NCI-H146 treated with DMSO at 0.1 percent for 48 hours (cell line): Measurements from ENCODE around the gene HOXB6.

Experiments used
- DNase-seq: peaks from one replicate; lab custom pipeline; 2025; ENCODE audit not compliant: unreplicated experiment; lab: John Stamatoyannopoulos, UW

The HOXB6 gene

GRCh38 chr17:48596000-48596734 lies 8.6 kb downstream of the HOXB6 start:
- no peak for DNase-seq

DNA sequence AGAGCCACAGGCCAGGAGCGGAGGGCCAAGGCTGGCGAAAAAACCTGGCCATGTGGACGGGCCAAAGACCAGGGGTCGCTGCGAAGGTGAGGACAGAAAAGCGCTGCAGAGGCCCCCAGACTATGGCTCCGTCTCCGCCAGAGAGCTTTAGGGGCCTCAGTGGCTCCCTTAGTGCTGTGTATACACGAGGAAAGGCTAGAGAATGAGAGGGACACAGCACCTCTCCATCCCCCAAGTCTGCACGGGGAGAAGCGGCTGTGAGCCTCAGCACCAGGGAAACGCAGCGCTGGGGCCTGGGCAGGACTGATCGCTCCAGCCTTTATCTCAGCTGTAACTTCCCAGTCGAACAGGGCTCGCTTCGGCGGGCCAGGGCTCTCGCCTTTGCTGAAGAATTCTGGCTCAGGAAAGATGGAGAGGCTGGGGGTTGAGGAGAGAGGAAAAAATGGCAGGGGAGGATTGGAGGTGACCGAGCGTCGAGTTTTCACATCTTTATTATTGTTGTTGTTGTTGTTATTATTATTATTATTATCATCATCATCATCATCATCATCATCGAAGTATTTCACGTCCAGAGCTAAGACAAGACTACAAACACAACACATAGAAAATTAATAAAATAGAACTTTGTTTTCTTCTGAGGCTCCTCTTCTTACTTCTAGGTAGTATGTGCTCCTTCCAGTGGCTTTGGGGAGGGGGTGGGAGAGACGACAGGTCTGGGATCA lies 9.3 kb downstream of the HOXB6 start:
- no peak for DNase-seq

- DNase-seq, result no peak
Measured at GRCh38 chr17:48594538-48595277, 10.1 kb downstream of the HOXB6 start.

DNA sequence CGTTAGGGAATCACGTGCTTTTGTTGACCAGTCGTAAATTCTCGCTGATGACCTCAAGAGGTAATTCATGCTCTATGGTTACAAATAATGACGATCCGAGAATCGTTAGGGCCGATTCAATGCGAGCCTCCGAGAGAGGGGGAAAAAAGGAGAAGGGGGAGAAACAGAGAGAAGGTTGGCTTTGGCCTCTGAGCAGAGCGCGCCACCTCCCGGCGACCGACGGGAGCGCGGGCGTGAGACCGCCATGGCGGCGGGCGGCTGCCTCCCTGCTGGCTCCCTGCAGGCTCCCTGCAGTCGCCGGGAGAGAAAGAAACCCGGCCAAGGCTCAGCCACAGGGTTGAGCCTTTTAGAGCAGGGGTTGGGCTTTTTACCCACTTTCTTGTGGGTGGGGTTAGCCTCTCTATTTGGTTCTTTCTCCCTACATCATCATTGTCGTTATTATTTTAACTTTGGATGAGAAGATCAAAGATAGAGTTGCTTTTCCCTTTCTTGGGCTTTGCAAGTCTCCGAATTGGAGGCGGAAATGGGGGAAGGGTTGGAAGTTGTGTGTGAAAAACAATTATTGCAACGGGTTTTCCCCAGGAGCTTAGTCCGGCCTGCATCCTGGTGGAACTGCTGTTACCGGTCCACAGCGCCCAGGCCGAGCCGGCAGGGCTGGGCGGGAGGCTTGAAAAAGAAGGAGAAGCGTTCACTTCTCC lies 10.8 kb downstream of the HOXB6 start:
- DNase-seq, result peak; percentile 87

- peak; percentile 64 for DNase-seq
Measured at GRCh38 chr17:48593126-48593829, 11.5 kb downstream of the HOXB6 start, which contains the start of gene HOXB5. HOXB5 (minus strand) TSS chr17:48593779; CDS start chr17:48593682, 97 bp downstream.

- no peak for DNase-seq
Measured at GRCh38 chr17:48592577-48592976, 12.2 kb downstream of the HOXB6 start.

DNA sequence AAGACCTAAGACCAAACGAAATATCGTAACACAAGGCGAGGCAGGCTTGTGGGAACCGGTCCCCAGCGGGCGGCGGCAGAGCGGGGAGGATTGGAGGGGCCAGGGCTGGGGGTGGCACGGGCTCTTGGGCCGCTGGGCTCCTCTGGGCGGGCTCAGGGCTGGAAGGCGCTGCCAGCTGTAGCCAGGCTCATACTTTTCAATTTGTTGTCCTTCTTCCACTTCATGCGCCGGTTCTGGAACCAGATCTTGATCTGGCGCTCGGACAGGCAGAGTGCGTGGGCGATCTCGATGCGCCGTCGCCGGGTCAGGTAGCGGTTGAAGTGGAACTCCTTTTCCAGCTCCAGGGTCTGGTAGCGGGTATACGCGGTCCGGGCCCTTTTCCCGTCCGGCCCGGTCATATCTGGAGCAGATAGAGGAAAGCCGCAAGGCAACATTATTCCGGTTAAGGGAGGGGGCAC lies 12.7 kb downstream of the HOXB6 start:
- no peak for DNase-seq

GRCh38 chr17:48591255-48592056 lies 13.3 kb downstream of the HOXB6 start:
- no peak for DNase-seq

DNA sequence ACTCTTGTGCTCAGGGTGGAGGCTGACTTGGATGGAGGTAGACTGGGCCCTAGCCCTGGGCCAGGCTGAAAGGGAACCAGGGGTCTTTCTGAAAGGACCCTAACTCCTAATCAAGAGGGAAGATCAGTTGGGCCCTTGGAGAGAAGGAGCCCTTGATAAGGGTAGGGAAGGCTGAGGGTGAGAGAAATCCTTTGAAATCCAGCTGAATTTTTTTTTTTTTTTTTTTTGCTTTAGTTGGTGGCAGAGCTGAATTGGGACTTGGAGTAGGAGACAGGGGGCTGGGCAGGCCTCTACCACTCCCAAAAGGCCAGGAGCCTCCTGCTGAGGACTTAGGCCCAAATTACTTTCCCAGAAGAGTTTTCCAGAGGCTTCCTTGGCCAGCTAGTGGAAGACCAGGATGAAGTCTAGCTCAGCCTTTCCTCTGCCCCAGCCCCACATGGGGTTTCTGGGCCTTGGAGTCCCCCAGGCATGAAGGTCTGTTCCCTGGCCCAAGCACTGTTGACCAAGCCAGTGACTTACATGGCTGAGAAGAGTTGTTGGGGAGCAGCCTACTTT lies 14.1 kb downstream of the HOXB6 start:
- no peak for DNase-seq

DNA sequence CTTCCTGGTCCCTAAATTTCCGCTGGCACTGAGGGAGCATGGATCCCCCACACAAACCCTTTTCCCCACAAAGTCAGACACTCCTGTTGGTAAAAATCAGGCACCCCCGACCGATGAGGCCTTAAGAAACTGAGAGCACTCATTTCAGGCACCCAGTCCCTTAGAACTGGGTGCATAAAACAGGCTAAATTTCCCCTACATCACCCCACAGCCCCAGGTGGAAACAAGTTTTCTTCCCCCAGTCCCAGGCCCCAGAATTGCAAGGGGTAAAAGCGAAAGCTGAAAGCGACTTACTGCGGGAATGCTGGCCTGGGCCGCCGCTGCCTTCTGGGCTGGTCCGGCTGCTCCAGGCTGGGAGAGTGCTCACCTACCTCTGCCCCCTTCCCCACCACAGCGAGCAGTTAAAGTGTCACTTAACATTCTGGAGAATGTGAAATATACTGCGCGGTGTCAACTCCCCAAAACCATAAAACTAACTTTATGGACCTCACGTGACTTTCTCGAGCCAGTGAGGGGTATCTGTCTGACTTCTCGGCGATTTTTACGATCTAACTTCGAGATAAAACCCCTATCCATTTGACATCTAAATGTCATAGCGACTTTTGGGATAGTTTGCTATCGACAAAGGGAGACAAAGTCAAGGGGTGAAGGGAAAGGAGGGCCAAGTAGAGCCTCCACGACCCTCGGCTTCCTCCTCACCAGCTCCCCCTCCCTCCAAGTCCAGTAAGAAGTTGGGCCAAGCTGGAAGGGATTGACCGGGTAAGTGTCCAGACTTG lies 14.8 kb downstream of the HOXB6 start, which contains the start of gene HOXB3:
Gene HOXB3, minus strand, starts transcription at position 411 of the 776 bp plus-strand sequence. CDS start 37,767 bp downstream, outside the sequence.
- no peak for DNase-seq

GRCh38 chr17:48589060-48589830 lies 15.5 kb downstream of the HOXB6 start:
- DNase-seq, result no peak

DNA sequence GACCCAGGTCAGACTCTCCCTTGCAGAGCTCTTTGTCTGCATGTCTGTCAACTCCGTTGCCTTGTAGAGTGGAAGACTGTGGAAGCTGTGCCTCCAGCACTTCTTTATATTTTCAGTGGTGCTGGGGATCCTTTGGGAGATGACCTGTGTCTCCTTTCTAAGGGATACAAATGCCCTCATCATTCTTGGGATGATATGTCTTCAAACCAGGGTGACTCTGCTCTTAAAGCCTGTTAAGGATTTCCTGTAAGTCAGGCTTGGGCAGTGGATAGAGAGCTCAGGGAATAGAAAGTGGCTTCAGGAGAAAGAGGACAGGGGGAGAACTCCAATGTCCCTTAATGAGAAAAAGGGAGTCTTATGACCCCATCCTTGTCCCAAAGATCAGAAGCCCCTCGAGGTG lies 16.3 kb downstream of the HOXB6 start:
- DNase-seq, result no peak

DNA sequence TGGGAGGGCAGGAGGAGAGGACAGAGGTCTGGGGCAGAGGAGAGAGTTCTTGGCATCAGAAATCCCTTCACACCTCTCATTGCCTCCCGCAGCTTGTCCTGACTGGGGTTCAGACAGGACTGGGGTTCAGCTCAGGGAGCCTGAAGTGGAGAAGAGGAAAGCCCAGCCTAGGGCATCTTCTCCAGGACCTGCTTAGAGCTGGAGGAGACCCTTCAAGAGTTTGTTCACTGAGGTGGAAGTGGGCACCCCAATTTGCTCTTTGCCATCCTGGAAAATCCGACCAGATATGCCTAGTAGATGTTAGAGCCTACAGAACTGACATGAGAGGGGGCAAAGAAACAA lies 16.7 kb downstream of the HOXB6 start:
- no peak for DNase-seq

DNA sequence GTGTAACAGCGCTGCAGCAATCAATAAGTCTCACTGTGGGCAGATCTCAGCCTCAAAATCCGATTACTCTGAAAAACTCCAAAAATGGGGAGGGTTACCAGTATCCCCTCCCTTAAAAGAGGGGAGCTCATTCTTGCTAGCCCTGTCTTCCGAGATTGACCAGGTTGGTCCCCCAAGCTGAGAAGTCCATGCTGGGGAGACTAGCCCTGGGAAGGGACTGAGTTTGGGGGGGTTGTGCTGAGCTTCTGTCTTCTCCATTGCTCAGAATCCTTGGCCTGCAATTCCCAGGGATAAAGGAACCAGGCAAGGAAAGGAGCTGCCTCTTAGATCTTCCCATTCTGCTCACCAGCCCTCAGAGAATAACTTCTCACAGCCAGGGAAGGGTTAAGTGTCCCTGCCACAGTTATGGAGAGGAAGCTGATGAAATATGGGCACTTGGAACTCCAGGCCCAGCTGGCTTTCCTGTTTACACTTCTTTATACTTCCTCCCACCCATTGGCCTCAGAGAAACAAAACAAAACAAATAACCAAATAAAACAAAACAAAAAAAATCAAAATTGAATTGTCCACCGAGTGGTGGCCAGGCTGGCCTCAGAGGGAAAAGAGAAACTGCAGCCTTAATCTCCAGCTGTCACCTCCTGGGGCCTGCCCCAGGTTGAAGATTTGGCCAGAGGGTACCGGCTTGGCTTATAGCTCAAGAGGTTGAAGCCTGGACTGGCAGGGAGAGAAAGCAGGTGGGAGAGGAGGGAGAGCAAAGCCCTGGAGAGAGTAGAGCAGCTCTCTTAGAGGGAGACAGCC lies 17.3 kb downstream of the HOXB6 start:
- DNase-seq, result no peak

- DNase-seq, result no peak
Measured at GRCh38 chr17:48586355-48587258, 18.2 kb downstream of the HOXB6 start.

DNA sequence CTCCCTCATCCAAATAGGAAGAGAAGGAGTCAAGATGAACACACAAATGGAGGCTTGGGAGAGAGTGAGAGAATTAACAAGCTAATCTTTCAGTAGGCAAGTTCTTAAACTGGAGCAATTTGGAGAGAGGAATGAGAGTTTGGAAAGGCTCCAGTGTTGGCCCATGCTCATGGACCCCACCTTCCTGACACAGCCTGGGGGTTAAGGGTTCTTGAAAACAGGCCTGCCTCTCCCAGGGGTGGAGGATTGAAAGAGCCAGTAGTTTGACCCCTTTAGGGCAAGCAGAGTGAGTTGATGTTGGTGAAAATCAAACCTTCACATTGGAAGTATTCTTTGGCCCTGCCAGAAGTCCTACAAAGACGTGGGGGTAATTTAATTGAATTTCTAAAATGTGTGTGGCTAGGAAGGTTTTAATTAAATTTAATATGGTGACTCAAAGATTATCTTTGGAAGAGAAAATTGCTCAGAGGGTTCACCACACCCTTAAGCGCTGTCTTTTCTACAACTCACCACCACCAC lies 20.5 kb downstream of the HOXB6 start:
- no peak for DNase-seq
